ENCODE results near the gene PKLR. TPM values are rescaled to one million over a fixed set of nuclear protein-coding genes. Genes with fewer than 3 reads are reported as not detected.

The PKLR gene
- total and polyA plus RNA-seq, 4 donors = 10.4 to 56.1 (median 40.6) TPM

GRCh38 chr1:155285631-155286044 is 15.6 kb downstream of the PKLR start:
- Histone ChIP-seq H3K9me3 (ENCODE audit: control insufficient read depth in 4 of 4, low read length in 3 of 4) (no peaks in the 10 kb centered on the region), H3K36me3 (ENCODE audit: control insufficient read depth in 4 of 4, insufficient read depth in 3 of 4, low read depth in 1 of 4, low read length in 3 of 4) (peaks cover 0 to 9% (median 4%) of the 10 kb centered on the region in 4 donors), H3K4me1 (ENCODE audit: control insufficient read depth in 4 of 4, insufficient read depth in 4 of 4, low read length in 3 of 4) (peaks cover 2 to 20% (median 7%) of the 10 kb centered on the region in 4 donors), H3K4me3 (ENCODE audit: low read depth in 1 of 3, low read length in 3 of 3) (no peak overlapping the region), H3K27ac (ENCODE audit: low read depth in 1 of 2, low read length in 2 of 2) (no peak overlapping the region), H3K9ac (ENCODE audit: low read depth in 1 of 2, low read length in 2 of 2) (no peak overlapping the region), H3K27me3 (ENCODE audit: control insufficient read depth in 4 of 4, insufficient read depth in 4 of 4, low read length in 3 of 4) (no peaks in the 10 kb centered on the region)
- TF ChIP-seq FOXA1 (IDR thresholded peaks at IDR 0.05) (no peak), RXRA (IDR thresholded peaks at IDR 0.05) (peak in 1 of 2 donors; percentile 25)
- no peak for DNase-seq (ENCODE audit: low spot score)
- 60% methylated on average over 18 of the region's 18 CpGs for WGBS

- peaks cover 2 to 20% (median 7%) of the 10 kb centered on the region in 4 donors for H3K4me1 ChIP-seq (ENCODE audit: control insufficient read depth in 4 of 4, insufficient read depth in 4 of 4, low read length in 3 of 4)
- 91% methylated on average over 14 of the region's 14 CpGs for WGBS
- TF ChIP-seq HNF4A (conservative IDR thresholded peaks at IDR 0.05) (no peak), REST (IDR thresholded peaks at IDR 0.05) (no peak), FOXA2 (IDR thresholded peaks at IDR 0.05) (no peak), RXRA (IDR thresholded peaks at IDR 0.05) (no peak), FOXA1 (IDR thresholded peaks at IDR 0.05) (no peak), SP1 (IDR thresholded peaks at IDR 0.05) (no peak), GABPA (IDR thresholded peaks at IDR 0.05 in 1 of 2, conservative IDR thresholded peaks at IDR 0.05 in 1 of 2) (no peak), JUND (IDR thresholded peaks at IDR 0.05) (no peak), HNF4G (IDR thresholded peaks at IDR 0.05) (no peak), EGR1 (IDR thresholded peaks at IDR 0.05; ENCODE audit: low read depth in 2 of 2) (no peak), YY1 (IDR thresholded peaks at IDR 0.05) (no peak), TAF1 (conservative IDR thresholded peaks at IDR 0.05) (no peak), CTCF (IDR thresholded peaks at IDR 0.05; ENCODE audit: low read depth, low read length, missing input control) (no peak), ATF3 (IDR thresholded peaks at IDR 0.05) (no peak), NR2F2 (IDR thresholded peaks at IDR 0.05) (no peak)
- TF ChIP-seq, protein P1, sequence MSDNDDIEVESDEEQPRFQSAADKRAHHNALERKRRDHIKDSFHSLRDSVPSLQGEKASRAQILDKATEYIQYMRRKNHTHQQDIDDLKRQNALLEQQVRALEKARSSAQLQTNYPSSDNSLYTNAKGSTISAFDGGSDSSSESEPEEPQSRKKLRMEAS (IDR thresholded peaks at IDR 0.05) = no peak
- TF ChIP-seq, protein P2, sequence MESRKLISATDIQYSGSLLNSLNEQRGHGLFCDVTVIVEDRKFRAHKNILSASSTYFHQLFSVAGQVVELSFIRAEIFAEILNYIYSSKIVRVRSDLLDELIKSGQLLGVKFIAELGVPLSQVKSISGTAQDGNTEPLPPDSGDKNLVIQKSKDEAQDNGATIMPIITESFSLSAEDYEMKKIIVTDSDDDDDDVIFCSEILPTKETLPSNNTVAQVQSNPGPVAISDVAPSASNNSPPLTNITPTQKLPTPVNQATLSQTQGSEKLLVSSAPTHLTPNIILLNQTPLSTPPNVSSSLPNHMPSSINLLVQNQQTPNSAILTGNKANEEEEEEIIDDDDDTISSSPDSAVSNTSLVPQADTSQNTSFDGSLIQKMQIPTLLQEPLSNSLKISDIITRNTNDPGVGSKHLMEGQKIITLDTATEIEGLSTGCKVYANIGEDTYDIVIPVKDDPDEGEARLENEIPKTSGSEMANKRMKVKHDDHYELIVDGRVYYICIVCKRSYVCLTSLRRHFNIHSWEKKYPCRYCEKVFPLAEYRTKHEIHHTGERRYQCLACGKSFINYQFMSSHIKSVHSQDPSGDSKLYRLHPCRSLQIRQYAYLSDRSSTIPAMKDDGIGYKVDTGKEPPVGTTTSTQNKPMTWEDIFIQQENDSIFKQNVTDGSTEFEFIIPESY (IDR thresholded peaks at IDR 0.05) = no peak
- H3K36me3 ChIP-seq (ENCODE audit: control insufficient read depth in 4 of 4, insufficient read depth in 3 of 4, low read depth in 1 of 4, low read length in 3 of 4) = peaks cover 0 to 4% (median 2%) of the 10 kb centered on the region in 4 donors
- H3K27ac ChIP-seq (ENCODE audit: low read depth in 1 of 2, low read length in 2 of 2) = no peak overlapping the region
- H3K9ac ChIP-seq (ENCODE audit: low read depth in 1 of 2, low read length in 2 of 2) = no peak overlapping the region
- no peaks in the 10 kb centered on the region for H3K27me3 ChIP-seq (ENCODE audit: control insufficient read depth in 4 of 4, insufficient read depth in 4 of 4, low read length in 3 of 4)
- DNase-seq (ENCODE audit: low spot score) = no peak
- H3K4me3 ChIP-seq (ENCODE audit: low read depth in 1 of 3, low read length in 3 of 3) = no peak overlapping the region
- H3K9me3 ChIP-seq (ENCODE audit: control insufficient read depth in 4 of 4, low read length in 3 of 4) = no peaks in the 10 kb centered on the region
Measured at GRCh38 chr1:155285063-155285462, 16.2 kb downstream of the PKLR start.
